Gastrocnemius medialis (tissue), 4 donors: ENCODE results near the gene KNG1. TPM values are rescaled to one million over a fixed set of nuclear protein-coding genes. Genes with fewer than 3 reads are reported as not detected.
A peak's percentile ranks its signal among the peaks of the same experiment; 100 is the strongest.

Experiments
- ATAC-seq, 2 donors: fragments of 150-250 bp; one replicate each; pipeline ENCODE4 v1.9.1; 2016
- DNase-seq, 2 donors: peaks; one replicate each; pipeline ENCODE4 v3.0.0-alpha.2; 2019
- H3K27ac ChIP-seq, 4 donors: fragments of 200-600 bp; sonication (generic); 1 replicate in 1 of 4; 2 replicates in 3 of 4; pipeline ENCODE4 v1.5.1; 2016 to 2018; ENCODE audit warnings: mild to moderate bottlenecking in 2 of 4, moderate library complexity in 1 of 4
- H3K27me3 ChIP-seq, 3 donors: fragments of 200-600 bp; sonication (generic) in 2 of 3; 1 replicate in 1 of 3; 2 replicates in 2 of 3; pipeline versions ENCODE4 v1.5.1 to v1.6.0; 2016 to 2019; ENCODE audit warnings: mild to moderate bottlenecking in 1 of 3, moderate library complexity in 1 of 3
- H3K36me3 ChIP-seq, 2 donors: fragments of 200-600 bp; sonication (generic) in 1 of 2; one replicate each; pipeline ENCODE4 v1.5.1; 2017 to 2018
- H3K4me1 ChIP-seq, 2 donors: fragments of 200-600 bp; sonication (generic) in 1 of 2; one replicate each; pipeline ENCODE4 v1.5.1; 2016 to 2017; ENCODE audit warnings: mild to moderate bottlenecking in 2 of 2
- H3K4me3 ChIP-seq, 4 donors: fragments of 200-600 bp; sonication (generic) in 3 of 4; 1 replicate in 1 of 4; 2 replicates in 3 of 4; pipeline ENCODE4 v1.5.1; 2016 to 2019; ENCODE audit warnings: mild to moderate bottlenecking in 2 of 4
- H3K9me3 ChIP-seq, 3 donors: fragments of 200-600 bp; sonication (generic) in 2 of 3; 1 replicate in 1 of 3; 2 replicates in 2 of 3; pipeline ENCODE4 v1.5.1; 2016 to 2019
- CTCF ChIP-seq, 5 experiments: fragments of 450-650 bp in 3 of 5; fragments of 200-600 bp in 2 of 5; sonication (generic) in 2 of 5; IDR thresholded peaks in 4 of 5; conservative IDR thresholded peaks in 1 of 5; 1 replicate in 4 of 5; 2 replicates in 1 of 5; pipeline ENCODE4 v1.5.1; 2016 to 2019; ENCODE audit warnings: antibody characterized with exemption in 5 of 5, mild to moderate bottlenecking in 3 of 5, moderate library complexity in 3 of 5
- POLR2A ChIP-seq, 2 donors: fragments of 450-650 bp; IDR thresholded peaks; one replicate each; pipeline ENCODE4 v1.6.1; 2017; ENCODE audit warnings: antibody characterized with exemption in 2 of 2, mild to moderate bottlenecking in 2 of 2, moderate library complexity in 2 of 2
- in situ Hi-C, 4 donors: fragments of 200-750 bp; cut with MboI; loops; one replicate each; pipeline versions ENCODE4 v1.15.0 to v1.8.0; 2017; ENCODE audit warnings: low sequenced_read_pairs in 4 of 4
- intact Hi-C: fragments of 100-400 bp; cut with DNase I; formaldehyde crosslinking; loops from one replicate; pipeline ENCODE4 v1.15.1; 2023; ENCODE audit warnings: low total_unique reads
- total RNA-seq, 4 donors: library from RNA; depleted of rRNA; stranded (reverse); fragments of >200 nt; gene quantifications; one replicate each; pipeline versions ENCODE4 v1.1.0 to v1.2.3, GENCODE V29; 2016

KNG1 gene
- total RNA-seq, 4 donors from 2014 or later, result 0.55 to 1.2 TPM; not detected in 2

GRCh38 chr3:186746008-186746407, 28.8 kb downstream of the KNG1 start:
- Histone ChIP-seq H3K9me3 (no peaks in the 10 kb centered on the region), H3K4me3 (no peak overlapping the region), H3K4me1 (no peaks in the 10 kb centered on the region), H3K27ac (no peak overlapping the region), H3K36me3 (no peaks in the 10 kb centered on the region), H3K27me3 (no peaks in the 10 kb centered on the region)
- intact Hi-C loops, result no loop called here
- TF ChIP-seq CTCF (IDR thresholded peaks at IDR 0.05 in 4 of 5, conservative IDR thresholded peaks at IDR 0.05 in 1 of 5) (no peak), POLR2A (IDR thresholded peaks at IDR 0.05) (no peak)
- in situ Hi-C loops, result no loop called here
- ATAC-seq (no peak), DNase-seq (peak in 1 of 2 donors; percentile 13)

GRCh38 chr3:186750316-186750715, 33.2 kb downstream of the KNG1 start:
- intact Hi-C loops (no loop called here), in situ Hi-C loops (no loop called here)
- H3K36me3 ChIP-seq, result no peaks in the 10 kb centered on the region
- DNase-seq (no peak), ATAC-seq (no peak)
- H3K27me3 ChIP-seq, result peaks cover 0 to 8% (median 0%) of the 10 kb centered on the region in 3 donors
- TF ChIP-seq CTCF (IDR thresholded peaks at IDR 0.05 in 4 of 5, conservative IDR thresholded peaks at IDR 0.05 in 1 of 5) (no peak), POLR2A (IDR thresholded peaks at IDR 0.05) (no peak)
- H3K4me3 ChIP-seq, result no peak overlapping the region
- no peak overlapping the region for H3K27ac ChIP-seq
- no peaks in the 10 kb centered on the region for H3K4me1 ChIP-seq
- H3K9me3 ChIP-seq, result no peaks in the 10 kb centered on the region

GRCh38 chr3:186751480-186751879, 34.3 kb downstream of the KNG1 start:
- peaks cover 0 to 8% (median 0%) of the 10 kb centered on the region in 3 donors for H3K27me3 ChIP-seq
- H3K36me3 ChIP-seq, result no peaks in the 10 kb centered on the region
- H3K4me3 ChIP-seq, result no peak overlapping the region
- no peaks in the 10 kb centered on the region for H3K4me1 ChIP-seq
- H3K27ac ChIP-seq, result no peak overlapping the region
- DNase-seq (no peak), ATAC-seq (no peak)
- intact Hi-C loops (no loop called here), in situ Hi-C loops (no loop called here)
- no peaks in the 10 kb centered on the region for H3K9me3 ChIP-seq
- TF ChIP-seq CTCF (IDR thresholded peaks at IDR 0.05 in 4 of 5, conservative IDR thresholded peaks at IDR 0.05 in 1 of 5), result no peak
- no peak for TF ChIP-seq POLR2A (IDR thresholded peaks at IDR 0.05)

GRCh38 chr3:186754006-186754405, 36.8 kb downstream of the KNG1 start:
- Histone ChIP-seq H3K9me3 (no peaks in the 10 kb centered on the region), H3K4me3 (no peak overlapping the region), H3K27ac (no peak overlapping the region), H3K4me1 (no peaks in the 10 kb centered on the region), H3K36me3 (no peaks in the 10 kb centered on the region), H3K27me3 (peaks cover 0 to 8% (median 0%) of the 10 kb centered on the region in 3 donors)
- TF ChIP-seq CTCF (IDR thresholded peaks at IDR 0.05 in 4 of 5, conservative IDR thresholded peaks at IDR 0.05 in 1 of 5), result no peak
- no peak for TF ChIP-seq POLR2A (IDR thresholded peaks at IDR 0.05)
- intact Hi-C loops (no loop called here), in situ Hi-C loops (no loop called here)
- DNase-seq (no peak), ATAC-seq (no peak)

GRCh38 chr3:186754871-186755270, 37.7 kb downstream of the KNG1 start:
- Histone ChIP-seq H3K27me3 (peaks cover 0 to 8% (median 0%) of the 10 kb centered on the region in 3 donors), H3K9me3 (no peaks in the 10 kb centered on the region), H3K27ac (no peak overlapping the region), H3K4me3 (no peak overlapping the region), H3K36me3 (no peaks in the 10 kb centered on the region), H3K4me1 (no peaks in the 10 kb centered on the region)
- DNase-seq (no peak), ATAC-seq (no peak)
- in situ Hi-C loops (no loop called here), intact Hi-C loops (no loop called here)
- no peak for TF ChIP-seq POLR2A (IDR thresholded peaks at IDR 0.05)
